Fibroblast of pulmonary artery (primary cell): ENCODE measurements around the gene SORCS2.

Source experiments
- DNase-seq: peaks from one replicate; pipeline ENCODE4 v3.0.0-alpha.2; 2010; ENCODE audit warnings: low read depth
- H3K4me3 ChIP-seq: replicated peaks from 2 replicates; pipeline ENCODE4 v1.5.1; 2011; ENCODE audit warnings: low read depth, mild to moderate bottlenecking, control low read depth, low read length, moderate library complexity
- CTCF ChIP-seq: IDR thresholded peaks from 2 replicates; pipeline ENCODE4 v1.5.1; 2011; ENCODE audit warnings: mild to moderate bottlenecking, control low read depth, low read length, inconsistent platforms; ENCODE audit errors: missing control alignments

SORCS2 gene

GRCh38 chr4:7330811-7331681 is 138.7 kb downstream of the SORCS2 start:
- TF ChIP-seq CTCF, result no peak
- no peak overlapping the region for H3K4me3 ChIP-seq
- no peak for DNase-seq

- no peak overlapping the region for H3K4me3 ChIP-seq
- TF ChIP-seq CTCF, result no peak
- no peak for DNase-seq
These were observed 139.3 kb downstream of the SORCS2 start for GRCh38 chr4:7331682-7332000.

- H3K4me3 ChIP-seq, result no peak overlapping the region
- peak; percentile 54 for DNase-seq
- no peak for TF ChIP-seq CTCF
These were observed 140.1 kb downstream of the SORCS2 start for GRCh38 chr4:7332216-7333023.

GRCh38 chr4:7333024-7333780 is 140.9 kb downstream of the SORCS2 start:
- DNase-seq, result no peak
- H3K4me3 ChIP-seq, result no peak overlapping the region
- no peak for TF ChIP-seq CTCF

GRCh38 chr4:7333801-7334421 is 141.6 kb downstream of the SORCS2 start:
- no peak overlapping the region for H3K4me3 ChIP-seq
- DNase-seq, result no peak
- peak; percentile 10 for TF ChIP-seq CTCF

- no peak for DNase-seq
- no peak for TF ChIP-seq CTCF
- no peak overlapping the region for H3K4me3 ChIP-seq
These were observed 142.4 kb downstream of the SORCS2 start for GRCh38 chr4:7334521-7335275.
